NCI-H748 (cell line): ENCODE measurements around the gene CWC27.
"Not testable (repeated sequence)": the region's sequence is repeated elsewhere in the genome, so short reads cannot be mapped to it uniquely, and the experiment has no call there.

Experiments
- DNase-seq: peaks from one replicate; lab custom pipeline; 2025; ENCODE audit not compliant: unreplicated experiment; lab: John Stamatoyannopoulos, UW

The CWC27 gene

GRCh38 chr5:64786372-64786771 lies 17.6 kb downstream of the CWC27 start:
- no peak for DNase-seq

- DNase-seq, result no peak
Observed at GRCh38 chr5:64788156-64788555, 19.4 kb downstream of the CWC27 start.

GRCh38 chr5:64789457-64789856 lies 20.7 kb downstream of the CWC27 start:
- no peak for DNase-seq

- no peak for DNase-seq
Observed at GRCh38 chr5:64790210-64790609, 21.5 kb downstream of the CWC27 start.

DNA sequence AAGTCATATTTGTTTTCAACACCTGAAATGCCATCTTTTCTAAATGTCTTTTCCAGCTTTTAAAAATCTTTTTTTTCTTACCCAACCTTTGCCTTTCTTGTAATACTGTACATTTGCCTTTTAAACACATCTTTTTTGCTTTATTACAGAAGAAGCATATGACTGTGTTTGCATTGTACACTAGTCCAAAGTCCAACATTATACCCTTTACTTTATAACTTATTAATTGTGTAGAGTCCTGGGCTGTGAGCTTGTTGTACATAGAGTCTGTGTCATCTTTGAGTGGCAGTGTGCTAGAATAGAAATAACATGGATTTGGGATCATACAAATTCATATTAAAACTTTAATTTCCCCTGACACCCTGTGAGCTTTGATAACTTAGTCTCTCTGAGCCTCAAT lies 23.7 kb downstream of the CWC27 start:
- DNase-seq, result no peak

GRCh38 chr5:64794053-64794770 lies 25.5 kb downstream of the CWC27 start:
- no peak for DNase-seq

DNA sequence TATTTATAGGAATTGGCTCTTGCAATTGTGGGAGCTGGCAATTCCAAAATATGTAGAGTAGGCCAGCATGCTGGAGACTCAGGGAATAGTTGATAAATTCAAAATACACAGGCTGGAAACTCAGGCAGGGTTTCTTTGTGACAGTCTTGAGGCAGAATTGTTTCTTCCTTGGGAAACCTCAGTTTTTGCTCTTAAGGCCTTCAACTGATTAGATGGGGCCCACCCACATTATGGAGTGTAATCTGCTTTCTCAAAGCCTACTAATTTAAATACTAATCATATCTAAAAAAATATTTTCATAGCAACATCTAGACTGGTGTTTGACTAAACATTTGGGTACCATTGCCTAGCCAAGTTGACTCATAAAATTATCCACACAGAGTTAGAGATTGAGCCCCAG lies 27.6 kb downstream of the CWC27 start:
- no peak for DNase-seq

DNA sequence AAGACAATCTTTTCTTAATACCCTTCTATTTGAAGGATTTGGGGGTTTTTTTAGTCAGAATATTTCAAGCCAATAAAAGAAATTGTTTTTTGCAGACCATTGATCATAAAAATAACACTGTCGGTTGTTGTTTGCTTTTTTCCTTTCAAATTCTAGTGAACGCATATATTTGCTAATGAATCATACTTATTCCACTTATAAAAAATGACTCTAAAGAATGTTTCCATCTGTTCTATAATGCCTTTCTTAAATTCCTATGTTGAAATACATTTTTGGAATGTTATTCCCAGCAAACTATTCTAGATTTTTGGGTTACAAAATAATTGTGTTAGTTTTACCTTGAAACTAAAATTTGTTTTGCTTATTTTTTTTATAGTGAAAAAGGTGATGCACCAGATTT lies 32.2 kb downstream of the CWC27 start:
- no peak for DNase-seq

GRCh38 chr5:64806537-64806936 lies 37.8 kb downstream of the CWC27 start:
- no peak for DNase-seq

DNA sequence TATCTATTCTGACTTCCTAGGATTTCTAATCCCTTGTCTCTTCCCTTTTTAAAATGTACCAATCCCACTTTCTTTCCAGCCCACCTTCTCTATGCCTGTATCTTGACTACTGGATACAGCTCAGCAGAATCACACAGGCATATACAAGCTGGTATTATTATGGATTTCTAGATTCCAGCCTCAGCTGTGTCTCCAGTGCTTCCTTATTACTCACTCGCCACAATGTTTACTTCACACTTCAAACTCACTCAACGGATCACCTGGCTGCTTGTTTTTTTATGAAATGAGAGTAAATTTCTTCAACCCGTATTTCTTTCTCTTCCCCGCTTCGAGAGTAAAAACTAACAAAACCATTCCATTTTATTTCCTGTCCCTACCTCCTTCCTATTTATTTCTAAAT lies 38.8 kb downstream of the CWC27 start:
- DNase-seq, result no peak

GRCh38 chr5:64811050-64811640 lies 42.4 kb downstream of the CWC27 start:
- DNase-seq, result peak; percentile 66

GRCh38 chr5:64814073-64814472 lies 45.3 kb downstream of the CWC27 start:
- DNase-seq, result no peak

- no peak for DNase-seq
Observed at GRCh38 chr5:64818245-64818644, 49.5 kb downstream of the CWC27 start.

DNA sequence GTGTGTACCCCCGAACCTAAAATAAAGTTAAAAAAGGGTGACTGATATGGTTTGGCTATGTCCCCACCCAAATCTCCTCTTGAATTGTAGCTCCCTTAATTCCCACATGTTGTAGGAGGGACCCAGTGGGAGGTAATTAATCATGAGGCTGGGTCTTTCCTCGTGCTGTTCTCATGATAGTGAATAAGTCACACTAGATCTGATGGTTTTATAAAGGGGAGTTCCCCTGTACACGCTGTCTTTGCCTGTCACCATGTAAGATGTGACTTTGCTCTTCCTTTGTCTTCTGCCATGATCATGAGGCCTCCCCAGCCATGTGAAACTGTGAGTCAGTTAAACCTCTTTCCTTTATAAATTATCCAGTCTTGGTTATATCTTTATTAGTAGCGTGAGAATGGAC lies 50.6 kb downstream of the CWC27 start:
- not testable (repeated sequence) for DNase-seq

- DNase-seq, result no peak
Observed at GRCh38 chr5:64822320-64822719, 53.6 kb downstream of the CWC27 start.

DNA sequence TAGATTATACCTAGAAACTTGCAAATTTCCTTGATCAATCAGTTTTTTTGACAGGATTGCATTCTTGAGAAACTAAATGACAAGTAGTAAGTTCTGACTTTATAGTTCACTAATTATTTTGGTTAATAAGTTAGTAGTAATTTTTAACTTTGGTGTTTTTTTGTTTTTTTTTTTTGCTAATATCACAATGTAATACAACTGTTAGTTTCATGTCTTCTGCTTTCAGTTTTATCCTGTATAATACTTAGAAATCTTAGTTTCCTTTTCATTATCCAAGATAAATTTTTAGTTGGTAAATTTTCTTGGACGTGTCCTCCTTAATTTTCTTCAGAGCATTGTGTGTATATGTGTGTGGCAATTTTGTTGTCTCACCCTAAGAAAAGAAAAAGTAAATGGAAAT lies 57.8 kb downstream of the CWC27 start:
- DNase-seq, result no peak

- DNase-seq, result no peak
Observed at GRCh38 chr5:64827703-64828102, 59.0 kb downstream of the CWC27 start.

DNA sequence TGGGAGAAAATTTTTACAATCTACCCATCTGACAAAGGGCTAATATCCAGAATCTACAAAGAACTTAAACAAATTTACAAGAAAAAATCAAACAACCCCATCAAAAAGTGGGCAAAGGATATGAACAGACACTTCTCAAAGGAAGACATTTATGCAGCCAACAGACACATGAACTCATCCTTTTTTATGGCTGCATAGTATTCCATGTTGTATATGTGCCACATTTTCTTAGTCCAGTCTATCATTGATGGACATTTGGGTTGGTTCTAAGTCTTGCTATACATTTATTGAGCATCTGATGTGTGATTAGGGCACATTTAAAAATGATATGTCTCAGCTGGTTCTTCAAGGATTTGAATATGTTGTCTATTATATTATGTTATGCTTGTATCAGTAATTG lies 61.9 kb downstream of the CWC27 start:
- not testable (repeated sequence) for DNase-seq

GRCh38 chr5:64831996-64832395 lies 63.3 kb downstream of the CWC27 start:
- no peak for DNase-seq

DNA sequence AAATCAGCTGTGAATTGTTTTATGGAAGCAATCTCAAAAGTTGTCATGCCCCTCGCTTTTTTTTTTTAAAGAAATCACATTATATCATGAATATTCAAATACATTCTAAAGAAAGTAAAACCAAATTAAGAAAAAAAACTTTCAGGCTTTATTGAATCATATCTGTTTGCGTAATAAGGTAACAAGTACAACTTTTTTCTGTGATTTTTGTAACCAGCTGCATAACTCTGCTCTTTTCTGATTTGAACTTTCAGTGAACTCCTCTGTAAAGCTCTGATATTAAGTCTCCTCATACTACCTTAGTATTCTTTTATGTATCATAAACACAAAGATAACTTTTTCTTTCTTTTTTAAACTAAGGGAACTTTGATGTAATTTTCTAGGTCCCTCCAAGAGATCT lies 65.3 kb downstream of the CWC27 start:
- no peak for DNase-seq

GRCh38 chr5:64834611-64835010 lies 65.9 kb downstream of the CWC27 start:
- DNase-seq, result no peak

- DNase-seq, result no peak
Observed at GRCh38 chr5:64835266-64835665, 66.5 kb downstream of the CWC27 start.

- DNase-seq, result no peak
Observed at GRCh38 chr5:64836190-64836755, 67.5 kb downstream of the CWC27 start.
